Body of pancreas (tissue), 4 donors: ENCODE data around the gene STAMBPL1. TPM values are rescaled to one million over a fixed set of nuclear protein-coding genes. Genes with fewer than 3 reads are reported as not detected.

ENCODE experiments used
- ATAC-seq: fragments of 150-250 bp; one replicate; pipeline ENCODE4 v1.9.1; 2016
- DNase-seq, 4 donors: peaks; one replicate each; pipeline ENCODE4 v3.0.0-alpha.2; 2019
- H3K27ac ChIP-seq, 4 donors: fragments of 200-600 bp; sonication (generic); 1 replicate in 3 of 4; 2 replicates in 1 of 4; pipeline versions ENCODE4 v1.5.1 to v1.6.1; 2016 to 2019; ENCODE audit warnings: mild to moderate bottlenecking in 1 of 4, mixed read lengths in 1 of 4, moderate library complexity in 1 of 4
- H3K27me3 ChIP-seq, 2 donors: fragments of 200-600 bp; sonication (generic); one replicate each; pipeline ENCODE4 v1.6.0; 2016; ENCODE audit warnings: mild to moderate bottlenecking in 1 of 2
- H3K36me3 ChIP-seq, 2 donors: fragments of 200-600 bp; sonication (generic); replicated peaks in 1 of 2; 2 replicates each; pipeline ENCODE4 v1.5.1; 2016; ENCODE audit warnings: low read depth in 2 of 2; ENCODE audit not compliant: insufficient read depth in 1 of 2
- H3K4me1 ChIP-seq: fragments of 200-600 bp; sonication (generic); one replicate; pipeline ENCODE4 v1.6.0; 2016
- H3K4me3 ChIP-seq, 2 donors: fragments of 200-600 bp; sonication (generic); 1 replicate in 1 of 2; 2 replicates in 1 of 2; pipeline ENCODE4 v1.5.1; 2016 to 2019
- H3K9me3 ChIP-seq, 3 donors: fragments of 200-600 bp; sonication (generic); 1 replicate in 2 of 3; 2 replicates in 1 of 3; pipeline ENCODE4 v1.5.1; 2016
- CTCF ChIP-seq, 7 experiments: fragments of 450-650 bp in 4 of 7; fragments of 200-600 bp in 3 of 7; sonication (generic) in 3 of 7; IDR thresholded peaks; one replicate each; pipeline ENCODE4 v1.5.1; 2016 to 2019; ENCODE audit warnings: antibody characterized with exemption in 7 of 7
- POLR2A ChIP-seq, 3 donors: fragments of 450-650 bp; IDR thresholded peaks; one replicate each; pipeline ENCODE4 v1.6.1; 2016; ENCODE audit warnings: antibody characterized with exemption in 3 of 3, mild to moderate bottlenecking in 2 of 3
- WGBS, 2 donors: methylation state at CpG; one replicate each; pipeline ENCODE4 v1.1.5; 2017; 5-methylcytosine and 5-hydroxymethylcytosine counted together
- intact Hi-C: fragments of 100-400 bp; cut with DNase I; formaldehyde crosslinking; loops from one replicate; pipeline ENCODE4 v1.15.1; 2023
- total RNA-seq, 2 donors: library from RNA; depleted of rRNA; stranded (reverse); fragments of >200 nt; gene quantifications; one replicate each; pipeline ENCODE4 v1.1.0, GENCODE V29; 2016

The STAMBPL1 gene
- total RNA-seq, 2 donors from 2014 or later = 10.1 to 26.7 TPM

- Histone ChIP-seq H3K36me3 (no peaks in the 10 kb centered on the region), H3K9me3 (no peaks in the 10 kb centered on the region), H3K27ac (no peak overlapping the region), H3K4me3 (no peak overlapping the region), H3K27me3 (no peaks in the 10 kb centered on the region), H3K4me1 (peaks cover 26% of the 10 kb centered on the region)
- 68 to 73% methylated on average over 4 of the region's 4 CpGs for WGBS, 2 donors
- DNase-seq (no peak), ATAC-seq (no peak)
- TF ChIP-seq POLR2A (IDR thresholded peaks at IDR 0.05) (no peak), CTCF (IDR thresholded peaks at IDR 0.05) (no peak)
- intact Hi-C loops = no loop called here
Measured at GRCh38 chr10:88853155-88853881, 26.7 kb upstream of the STAMBPL1 start.

GRCh38 chr10:88854684-88855083 is 25.4 kb upstream of the STAMBPL1 start:
- DNase-seq (no peak), ATAC-seq (no peak)
- Histone ChIP-seq H3K27me3 (no peaks in the 10 kb centered on the region), H3K36me3 (no peaks in the 10 kb centered on the region), H3K9me3 (no peaks in the 10 kb centered on the region), H3K27ac (no peak overlapping the region), H3K4me1 (peaks cover 26% of the 10 kb centered on the region), H3K4me3 (no peak overlapping the region)
- 27 to 37% methylated on average over 3 of the region's 3 CpGs for WGBS, 2 donors
- TF ChIP-seq POLR2A (IDR thresholded peaks at IDR 0.05) (no peak), CTCF (IDR thresholded peaks at IDR 0.05) (no peak)
- intact Hi-C loops = no loop called here

- ATAC-seq = no peak
- intact Hi-C loops = no loop called here
- no peaks in the 10 kb centered on the region for H3K9me3 ChIP-seq
- H3K4me3 ChIP-seq = no peak overlapping the region
- peaks cover 12% of the 10 kb centered on the region for H3K4me1 ChIP-seq
- H3K36me3 ChIP-seq = no peaks in the 10 kb centered on the region
- no peak overlapping the region for H3K27ac ChIP-seq
- no peaks in the 10 kb centered on the region for H3K27me3 ChIP-seq
- no peak for DNase-seq
- TF ChIP-seq CTCF (IDR thresholded peaks at IDR 0.05) (no peak), POLR2A (IDR thresholded peaks at IDR 0.05) (no peak)
Measured at GRCh38 chr10:88857831-88858230, 22.2 kb upstream of the STAMBPL1 start.

- H3K4me1 ChIP-seq = peaks cover 6% of the 10 kb centered on the region
- intact Hi-C loops = no loop called here
- no peak overlapping the region for H3K27ac ChIP-seq
- H3K27me3 ChIP-seq = no peaks in the 10 kb centered on the region
- TF ChIP-seq CTCF (IDR thresholded peaks at IDR 0.05) (no peak), POLR2A (IDR thresholded peaks at IDR 0.05) (no peak)
- no peak overlapping the region for H3K4me3 ChIP-seq
- no peak for ATAC-seq
- no peaks in the 10 kb centered on the region for H3K9me3 ChIP-seq
- WGBS, 2 donors = 51 to 53% methylated on average over 2 of the region's 2 CpGs
- DNase-seq = no peak
- H3K36me3 ChIP-seq = no peaks in the 10 kb centered on the region
Measured at GRCh38 chr10:88858491-88858890, 21.6 kb upstream of the STAMBPL1 start.

DNA sequence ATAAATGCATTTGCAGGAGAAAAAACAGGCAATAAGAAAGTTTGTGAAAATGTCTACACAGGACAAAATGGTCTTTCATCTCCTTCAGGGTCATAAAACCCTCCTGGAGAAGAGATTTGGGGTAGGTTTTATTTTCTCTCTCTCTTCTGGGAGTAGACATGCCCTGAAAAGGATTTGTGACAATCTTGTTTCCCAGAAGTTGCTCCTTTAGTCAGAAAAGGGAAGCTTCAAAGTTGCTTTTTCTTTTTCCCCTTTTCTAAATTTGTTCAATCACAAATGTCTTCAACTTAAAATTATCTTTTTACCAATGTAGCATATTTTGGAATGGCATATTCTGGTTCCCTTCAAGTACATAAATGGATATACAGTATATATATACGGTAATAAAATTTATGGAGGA is 19.0 kb upstream of the STAMBPL1 start:
- DNase-seq (no peak), ATAC-seq (no peak)
- TF ChIP-seq CTCF (IDR thresholded peaks at IDR 0.05) (no peak), POLR2A (IDR thresholded peaks at IDR 0.05) (no peak)
- intact Hi-C loops = no loop called here
- H3K36me3 ChIP-seq = no peaks in the 10 kb centered on the region
- H3K4me1 ChIP-seq = no peaks in the 10 kb centered on the region
- no peaks in the 10 kb centered on the region for H3K27me3 ChIP-seq
- H3K9me3 ChIP-seq = no peaks in the 10 kb centered on the region
- WGBS, 2 donors = 0 to 81% methylated on average over 1 of the region's 1 CpG
- H3K4me3 ChIP-seq = no peak overlapping the region
- no peak overlapping the region for H3K27ac ChIP-seq
